Activated CD4-positive, alpha-beta memory T cell treated with anti-CD3 and anti-CD28 coated beads for 36 hours (primary cell): ENCODE measurements around the gene ARHGAP15. TPM values are rescaled to one million over a fixed set of nuclear protein-coding genes. Genes with fewer than 3 reads are reported as not detected.

Experiments used
- CTCF ChIA-PET: fragments of 350-600 bp; sonication (Branson Sonifier 250); formaldehyde crosslinking; loops from one replicate; lab custom pipeline; 2021; ENCODE audit warnings: antibody characterized with exemption, inconsistent platforms; lab: Charles Lee
- POLR2A ChIA-PET: fragments of 350-600 bp; sonication (Branson Sonifier 250); formaldehyde crosslinking; loops from one replicate; lab custom pipeline; 2021; ENCODE audit warnings: antibody characterized with exemption; lab: Charles Lee
- DNase-seq: peaks from one replicate; pipeline ENCODE4 v3.0.0-alpha.2; 2020
- H3K27ac Mint-ChIP-seq: one replicate; pipeline ENCODE4 v1.8.0; 2021; ENCODE audit warnings: mixed read lengths
- H3K27me3 Mint-ChIP-seq: one replicate; pipeline ENCODE4 v1.8.0; 2021; ENCODE audit warnings: mixed read lengths
- H3K36me3 Mint-ChIP-seq: one replicate; pipeline ENCODE4 v1.8.0; 2021; ENCODE audit warnings: mixed read lengths
- H3K4me1 Mint-ChIP-seq: one replicate; pipeline ENCODE4 v1.8.0; 2021; ENCODE audit warnings: low read depth, mixed read lengths
- H3K4me3 Mint-ChIP-seq: one replicate; pipeline ENCODE4 v1.8.0; 2021; ENCODE audit warnings: mild to moderate bottlenecking, mixed read lengths
- H3K9me3 Mint-ChIP-seq: one replicate; pipeline ENCODE4 v1.8.0; 2021; ENCODE audit warnings: mixed read lengths
- intact Hi-C: fragments of 100-400 bp; cut with micrococcal nuclease; formaldehyde crosslinking; loops from one replicate; pipeline ENCODE4 v1.15.1; 2023
- total RNA-seq, 2 experiments: library from RNA; stranded (reverse); gene quantifications; one replicate each; pipeline ENCODE4 v1.2.3, GENCODE V29; 2021

The ARHGAP15 gene
- total RNA-seq, 2 experiments from 2014 or later = 70.2 to 71.2 TPM

- ChIA-PET POLR2A (no interaction called here), CTCF (no interaction called here)
- H3K4me1 Mint-ChIP-seq = no peaks in the 10 kb centered on the region
- peaks cover 9% of the 10 kb centered on the region for H3K27me3 Mint-ChIP-seq
- H3K4me3 Mint-ChIP-seq = no peak overlapping the region
- no peak for DNase-seq
- no peaks in the 10 kb centered on the region for H3K9me3 Mint-ChIP-seq
- no peak overlapping the region for H3K27ac Mint-ChIP-seq
- intact Hi-C loops = no loop called here
- H3K36me3 Mint-ChIP-seq = no peaks in the 10 kb centered on the region
These were observed 663.4 kb downstream of the ARHGAP15 start for GRCh38 chr2:143792602-143793001.

GRCh38 chr2:143793381-143793780 lies 664.2 kb downstream of the ARHGAP15 start:
- ChIA-PET POLR2A (no interaction called here), CTCF (no interaction called here)
- no peaks in the 10 kb centered on the region for H3K9me3 Mint-ChIP-seq
- no peak overlapping the region for H3K4me3 Mint-ChIP-seq
- intact Hi-C loops = no loop called here
- H3K27me3 Mint-ChIP-seq = peaks cover 9% of the 10 kb centered on the region
- no peak for DNase-seq
- H3K36me3 Mint-ChIP-seq = no peaks in the 10 kb centered on the region
- no peak overlapping the region for H3K27ac Mint-ChIP-seq
- no peaks in the 10 kb centered on the region for H3K4me1 Mint-ChIP-seq

- Mint-ChIP-seq H3K36me3 (peaks cover 1% of the 10 kb centered on the region), H3K4me1 (no peaks in the 10 kb centered on the region), H3K9me3 (peaks cover 2% of the 10 kb centered on the region), H3K27ac (no peak overlapping the region), H3K27me3 (peaks cover 2% of the 10 kb centered on the region), H3K4me3 (no peak overlapping the region)
- ChIA-PET CTCF (no interaction called here), POLR2A (no interaction called here)
- intact Hi-C loops = no loop called here
- DNase-seq = no peak
These were observed 666.8 kb downstream of the ARHGAP15 start for GRCh38 chr2:143796051-143796450.

GRCh38 chr2:143801561-143801960 lies 672.3 kb downstream of the ARHGAP15 start:
- intact Hi-C loops = loop anchor here (5.0 kb wide), 1 partner anchor 771 kb away; no protein-coding TSS in a partner anchor
- H3K4me3 Mint-ChIP-seq = no peak overlapping the region
- ChIA-PET CTCF (no interaction called here), POLR2A (no interaction called here)
- no peak overlapping the region for H3K27ac Mint-ChIP-seq
- peaks cover 7% of the 10 kb centered on the region for H3K27me3 Mint-ChIP-seq
- no peak for DNase-seq
- peaks cover 2% of the 10 kb centered on the region for H3K9me3 Mint-ChIP-seq
- peaks cover 1% of the 10 kb centered on the region for H3K36me3 Mint-ChIP-seq
- peaks cover 17% of the 10 kb centered on the region for H3K4me1 Mint-ChIP-seq

GRCh38 chr2:143802242-143802641 lies 673.0 kb downstream of the ARHGAP15 start:
- CTCF ChIA-PET = no interaction called here
- no peak overlapping the region for H3K4me3 Mint-ChIP-seq
- no peak for DNase-seq
- no peak overlapping the region for H3K27ac Mint-ChIP-seq
- peaks cover 1% of the 10 kb centered on the region for H3K36me3 Mint-ChIP-seq
- intact Hi-C loops = loop anchor here (2.0 to 5.0 kb wide), 4 partner anchors 103 to 770 kb away; no protein-coding TSS in a partner anchor
- POLR2A ChIA-PET = interaction anchor here (1.3 kb wide), 1 partner anchor 72 kb away, joined by 6 read pairs; no protein-coding TSS in a partner anchor
- H3K27me3 Mint-ChIP-seq = peaks cover 7% of the 10 kb centered on the region
- H3K9me3 Mint-ChIP-seq = peaks cover 2% of the 10 kb centered on the region
- peaks cover 17% of the 10 kb centered on the region for H3K4me1 Mint-ChIP-seq

- ChIA-PET POLR2A (interaction anchor here (0.6 to 1.3 kb wide), 4 partner anchors 8 to 99 kb away, joined by 3 to 6 read pairs (median 3); no protein-coding TSS in a partner anchor), CTCF (interaction anchor here (1.3 kb wide), 1 partner anchor 114 kb away, joined by 3 read pairs; no protein-coding TSS in a partner anchor)
- peak overlapping the region; percentile 27 for H3K4me3 Mint-ChIP-seq
- H3K36me3 Mint-ChIP-seq = peaks cover 1% of the 10 kb centered on the region
- H3K4me1 Mint-ChIP-seq = peaks cover 17% of the 10 kb centered on the region
- H3K27me3 Mint-ChIP-seq = peaks cover 7% of the 10 kb centered on the region
- peaks cover 2% of the 10 kb centered on the region for H3K9me3 Mint-ChIP-seq
- peak overlapping the region; percentile 73 for H3K27ac Mint-ChIP-seq
- intact Hi-C loops = loop anchor here (1.0 to 5.0 kb wide), 6 partner anchors 73 to 769 kb away; no protein-coding TSS in a partner anchor
- DNase-seq = no peak
These were observed 673.8 kb downstream of the ARHGAP15 start for GRCh38 chr2:143802871-143803650.

- no peaks in the 10 kb centered on the region for H3K9me3 Mint-ChIP-seq
- CTCF ChIA-PET = interaction anchor here (1.3 kb wide), 1 partner anchor 115 kb away, joined by 3 read pairs; no protein-coding TSS in a partner anchor
- H3K27ac Mint-ChIP-seq = no peak overlapping the region
- H3K36me3 Mint-ChIP-seq = no peaks in the 10 kb centered on the region
- intact Hi-C loops = loop anchor here (1.0 to 5.0 kb wide), 6 partner anchors 74 to 768 kb away; no protein-coding TSS in a partner anchor
- no peak for DNase-seq
- H3K4me3 Mint-ChIP-seq = no peak overlapping the region
- H3K27me3 Mint-ChIP-seq = peaks cover 5% of the 10 kb centered on the region
- POLR2A ChIA-PET = interaction anchor here (0.6 to 1.1 kb wide), 3 partner anchors 7 to 100 kb away, joined by 3 read pairs; no protein-coding TSS in a partner anchor
- peaks cover 17% of the 10 kb centered on the region for H3K4me1 Mint-ChIP-seq
These were observed 674.7 kb downstream of the ARHGAP15 start for GRCh38 chr2:143803936-143804335.

- no peak for DNase-seq
- CTCF ChIA-PET = interaction anchor here (0.7 kb wide), 1 partner anchor 146 kb away, joined by 3 read pairs; no protein-coding TSS in a partner anchor
- Mint-ChIP-seq H3K27ac (no peak overlapping the region), H3K4me3 (no peak overlapping the region), H3K27me3 (peaks cover 5% of the 10 kb centered on the region), H3K9me3 (no peaks in the 10 kb centered on the region), H3K4me1 (peaks cover 17% of the 10 kb centered on the region), H3K36me3 (no peaks in the 10 kb centered on the region)
- POLR2A ChIA-PET = no interaction called here
- intact Hi-C loops = no loop called here
These were observed 676.4 kb downstream of the ARHGAP15 start for GRCh38 chr2:143805666-143806065.

- H3K36me3 Mint-ChIP-seq = no peaks in the 10 kb centered on the region
These were observed 678.0 kb downstream of the ARHGAP15 start for GRCh38 chr2:143807192-143807591.

GRCh38 chr2:143807671-143808070 lies 678.5 kb downstream of the ARHGAP15 start:
- POLR2A ChIA-PET = no interaction called here
- Mint-ChIP-seq H3K27ac (no peak overlapping the region), H3K9me3 (no peaks in the 10 kb centered on the region), H3K4me3 (no peak overlapping the region), H3K36me3 (no peaks in the 10 kb centered on the region), H3K4me1 (peaks cover 10% of the 10 kb centered on the region), H3K27me3 (peaks cover 5% of the 10 kb centered on the region)
- DNase-seq = no peak
- intact Hi-C loops = no loop called here
- CTCF ChIA-PET = no interaction called here

More at GRCh38 chr2:143807192-143807591, 678.0 kb downstream of the ARHGAP15 start:
- H3K27ac Mint-ChIP-seq = no peak overlapping the region
- H3K4me3 Mint-ChIP-seq = no peak overlapping the region
- intact Hi-C loops = no loop called here
- H3K9me3 Mint-ChIP-seq = no peaks in the 10 kb centered on the region
- peaks cover 15% of the 10 kb centered on the region for H3K4me1 Mint-ChIP-seq
- POLR2A ChIA-PET = no interaction called here
- H3K27me3 Mint-ChIP-seq = peaks cover 5% of the 10 kb centered on the region
- DNase-seq = no peak
- CTCF ChIA-PET = no interaction called here

GRCh38 chr2:143808166-143808565 lies 678.9 kb downstream of the ARHGAP15 start:
- Mint-ChIP-seq H3K9me3 (no peaks in the 10 kb centered on the region), H3K36me3 (no peaks in the 10 kb centered on the region), H3K4me3 (no peak overlapping the region), H3K27ac (no peak overlapping the region), H3K4me1 (peaks cover 5% of the 10 kb centered on the region), H3K27me3 (peaks cover 5% of the 10 kb centered on the region)
- CTCF ChIA-PET = interaction anchor here (0.9 kb wide), 1 partner anchor 774 kb away, joined by 4 read pairs; no protein-coding TSS in a partner anchor
- intact Hi-C loops = no loop called here
- POLR2A ChIA-PET = no interaction called here
- no peak for DNase-seq

- Mint-ChIP-seq H3K9me3 (no peaks in the 10 kb centered on the region), H3K36me3 (no peaks in the 10 kb centered on the region), H3K27ac (no peak overlapping the region), H3K27me3 (peaks cover 5% of the 10 kb centered on the region), H3K4me1 (no peaks in the 10 kb centered on the region), H3K4me3 (no peak overlapping the region)
- ChIA-PET CTCF (no interaction called here), POLR2A (no interaction called here)
- no peak for DNase-seq
- intact Hi-C loops = no loop called here
These were observed 685.9 kb downstream of the ARHGAP15 start for GRCh38 chr2:143815082-143815481.
